SJSA1 (cell line): ENCODE results near the gene ACSL5. TPM values are rescaled to one million over a fixed set of nuclear protein-coding genes. Genes with fewer than 3 reads are reported as not detected.

Experiments
- total RNA-seq: library from RNA; depleted of rRNA; stranded (reverse); fragments of >200 nt; shearing (Covaris generic); gene quantifications from 2 replicates; pipeline ENCODE4 v1.2.3, GENCODE V29; 2014; rRNA removed

Gene ACSL5
- total RNA-seq, 1 experiment from 2014 or later = 3.2 TPM

Other genes starting within 250 kb of the ACSL5 start
- 13.8 and 17.1 TPM in 2 replicates for gene GPAM, start 190.4 kb upstream of the ACSL5 start, total RNA-seq
- gene TECTB, start 90.7 kb upstream of the ACSL5 start, total RNA-seq = not detected in 2 replicates
- gene ZDHHC6, start 72.8 kb downstream of the ACSL5 start, total RNA-seq = 13.8 and 24.5 TPM in 2 replicates
- 24.7 and 33.4 TPM in 2 replicates for gene VTI1A, start 73.1 kb downstream of the ACSL5 start, total RNA-seq